SU-DHL-6 (cell line): ENCODE results near the gene PDGFB.

Experiments used
- CTCF ChIP-seq: fragments of 200-600 bp; sonication (generic); IDR thresholded peaks from one replicate; pipeline ENCODE4 v1.5.1; 2017; ENCODE audit warnings: antibody characterized with exemption, mild to moderate bottlenecking, low read length, moderate library complexity; ENCODE audit not compliant: insufficient read depth, poor library complexity, severe bottlenecking
- EZH2phosphoT487 ChIP-seq: fragments of 200-600 bp; sonication (generic), shearing (Covaris generic); conservative IDR thresholded peaks from 2 replicates; pipeline ENCODE4 v1.6.1; 2018; ENCODE audit warnings: mild to moderate bottlenecking, antibody characterized with exemption, low read length, moderate library complexity, mixed read lengths

GRCh38 chr22:39178206-39179111 is 66.3 kb downstream of the PDGFB start:
- TF ChIP-seq CTCF (no peak), EZH2phosphoT487 (no peak)
